GM12872 (cell line): ENCODE measurements around the gene FTHL17.

Experiments used
- TF ChIP-seq, protein P1 (sequence below): IDR thresholded peaks from 3 replicates; pipeline ENCODE4 v1.5.1; 2011; ENCODE audit warnings: low read depth, mild to moderate bottlenecking, low read length, moderate library complexity; ENCODE audit not compliant: insufficient read depth

FTHL17 gene

DNA sequence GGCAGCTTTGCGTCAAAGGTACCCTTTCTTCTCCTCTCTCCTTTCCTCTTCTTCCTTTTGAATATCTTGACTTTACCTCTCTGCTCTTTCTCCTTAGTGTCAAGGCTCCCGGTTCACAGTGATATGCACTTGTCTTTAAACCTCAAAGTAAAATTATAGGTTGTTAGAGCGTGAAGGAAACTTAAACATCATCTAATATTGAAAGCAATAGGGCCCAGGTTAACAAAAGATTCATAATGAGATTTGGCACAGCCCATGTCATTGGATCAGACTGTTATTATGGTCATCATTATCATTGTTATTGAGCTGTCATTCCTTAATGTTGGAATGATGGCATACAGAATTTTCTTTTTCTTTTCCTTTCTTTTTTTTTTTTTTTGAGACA, 32.5 kb downstream of the FTHL17 start:
- TF ChIP-seq, protein P1, sequence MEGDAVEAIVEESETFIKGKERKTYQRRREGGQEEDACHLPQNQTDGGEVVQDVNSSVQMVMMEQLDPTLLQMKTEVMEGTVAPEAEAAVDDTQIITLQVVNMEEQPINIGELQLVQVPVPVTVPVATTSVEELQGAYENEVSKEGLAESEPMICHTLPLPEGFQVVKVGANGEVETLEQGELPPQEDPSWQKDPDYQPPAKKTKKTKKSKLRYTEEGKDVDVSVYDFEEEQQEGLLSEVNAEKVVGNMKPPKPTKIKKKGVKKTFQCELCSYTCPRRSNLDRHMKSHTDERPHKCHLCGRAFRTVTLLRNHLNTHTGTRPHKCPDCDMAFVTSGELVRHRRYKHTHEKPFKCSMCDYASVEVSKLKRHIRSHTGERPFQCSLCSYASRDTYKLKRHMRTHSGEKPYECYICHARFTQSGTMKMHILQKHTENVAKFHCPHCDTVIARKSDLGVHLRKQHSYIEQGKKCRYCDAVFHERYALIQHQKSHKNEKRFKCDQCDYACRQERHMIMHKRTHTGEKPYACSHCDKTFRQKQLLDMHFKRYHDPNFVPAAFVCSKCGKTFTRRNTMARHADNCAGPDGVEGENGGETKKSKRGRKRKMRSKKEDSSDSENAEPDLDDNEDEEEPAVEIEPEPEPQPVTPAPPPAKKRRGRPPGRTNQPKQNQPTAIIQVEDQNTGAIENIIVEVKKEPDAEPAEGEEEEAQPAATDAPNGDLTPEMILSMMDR = no peak

DNA sequence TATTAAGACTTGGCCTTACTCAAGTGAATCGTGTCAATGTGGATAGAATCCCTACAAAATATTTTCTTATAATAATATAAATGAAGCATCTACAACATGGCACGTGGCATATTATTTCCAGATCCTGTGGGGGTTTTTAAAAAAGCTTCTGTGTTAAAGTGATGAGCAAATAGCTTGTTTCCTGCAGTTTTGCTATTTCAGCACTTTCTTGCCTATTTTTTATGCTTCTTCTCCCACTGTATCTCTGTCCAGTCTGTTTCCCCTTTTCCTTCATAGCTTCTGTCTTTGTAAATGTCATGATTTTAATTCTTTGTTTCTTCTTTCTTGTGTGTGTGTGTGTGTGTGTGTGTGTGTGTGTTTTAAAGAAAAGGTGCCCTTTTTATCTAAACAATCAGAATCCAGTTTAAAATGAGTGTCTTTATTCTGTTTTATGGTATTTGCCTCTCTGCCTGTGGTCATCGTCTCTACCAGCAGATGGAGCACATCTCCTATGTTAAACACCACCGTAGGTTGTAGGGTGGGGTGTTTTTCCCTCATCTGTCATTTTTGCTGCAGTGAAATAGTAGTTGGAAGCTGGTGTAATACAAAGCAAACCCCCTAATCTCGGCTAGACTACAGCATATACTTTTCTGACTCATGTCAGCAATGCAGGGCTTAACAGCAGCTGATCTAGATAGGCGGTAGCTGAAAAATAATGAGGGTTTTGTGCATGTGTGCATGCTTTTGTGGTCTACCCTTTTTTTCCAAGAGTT, 33.1 kb downstream of the FTHL17 start:
- TF ChIP-seq, protein P1 = peak; percentile 57

DNA sequence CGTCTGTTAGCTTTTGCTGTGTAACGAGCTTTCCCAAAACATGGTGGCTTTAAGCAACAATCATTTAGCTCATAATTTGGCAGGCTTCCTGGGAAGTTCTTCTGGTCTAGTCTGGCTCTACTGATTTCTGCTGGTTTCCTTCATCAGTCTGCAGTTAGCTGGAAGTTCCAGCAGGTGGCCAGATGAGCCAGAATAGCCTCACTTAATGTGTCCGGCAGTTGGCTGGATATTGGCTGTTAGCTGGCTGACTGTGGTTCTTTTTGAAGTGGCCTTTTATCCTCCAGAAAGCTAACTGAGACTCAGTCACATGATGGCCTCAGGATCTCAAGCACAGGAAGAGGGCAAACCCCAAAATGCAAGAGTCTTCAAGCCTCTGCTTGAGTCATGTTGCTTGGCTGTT, 34.9 kb downstream of the FTHL17 start:
- TF ChIP-seq, protein P1 = peak; percentile 75

DNA sequence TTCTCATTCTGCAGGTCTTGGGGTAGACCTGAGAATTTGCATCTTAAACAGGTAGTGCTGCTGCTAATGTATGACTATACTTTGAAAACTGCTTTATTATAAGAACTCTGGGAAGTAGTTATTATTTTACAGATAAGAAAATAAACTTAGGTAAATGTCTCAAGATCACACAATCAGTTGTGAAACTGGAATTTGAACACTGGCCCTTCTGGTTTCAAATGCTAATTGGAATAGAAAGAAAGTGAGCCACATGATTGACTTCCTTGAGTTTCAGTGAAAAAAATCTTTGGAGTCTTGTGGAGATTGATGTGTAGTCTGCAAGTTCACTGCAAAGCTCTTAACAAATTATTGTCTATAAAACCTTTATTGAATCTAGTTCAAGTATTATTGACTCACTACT, 44.5 kb downstream of the FTHL17 start:
- TF ChIP-seq, protein P1 = no peak

DNA sequence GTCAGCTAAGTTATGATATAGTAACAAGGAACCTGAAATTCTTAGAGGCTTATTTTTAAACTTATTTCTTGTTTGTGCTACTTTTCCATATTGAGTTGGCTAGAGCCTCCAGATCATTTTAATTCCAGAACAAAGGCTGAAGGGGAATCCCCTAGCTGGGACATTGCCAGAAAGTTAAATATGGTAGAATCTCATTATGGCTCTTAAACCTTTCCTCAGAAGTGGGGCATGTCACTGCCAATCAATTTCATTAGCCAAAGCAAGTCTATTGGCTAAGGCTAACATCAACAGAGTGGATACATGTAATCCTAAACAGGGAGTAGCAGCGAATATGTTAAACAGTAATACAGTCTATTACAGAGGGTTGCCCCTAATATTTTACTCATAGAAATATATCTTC, 47.0 kb downstream of the FTHL17 start:
- TF ChIP-seq, protein P1 = no peak

DNA sequence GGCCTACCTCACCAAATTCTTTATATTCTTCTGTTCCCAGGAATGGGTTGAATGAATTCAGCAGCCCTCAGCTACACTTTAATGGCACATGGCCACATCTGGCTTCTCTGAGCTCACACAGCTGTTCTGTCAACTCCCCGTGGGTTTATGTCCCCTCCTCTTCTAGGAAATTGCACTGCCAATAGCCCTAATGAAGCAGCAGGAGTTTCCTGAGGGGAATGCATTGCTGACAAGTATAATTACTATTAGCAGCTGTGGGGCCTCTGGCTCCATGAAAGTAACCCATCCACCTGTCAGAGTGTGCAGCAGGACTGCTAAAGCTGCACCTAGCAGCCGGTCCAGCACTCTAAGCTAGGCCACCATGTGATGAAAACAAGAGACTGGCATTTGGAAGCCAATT, 50.3 kb downstream of the FTHL17 start:
- TF ChIP-seq, protein P1 = no peak
